ENCODE data around the gene GRIP1.

GRCh38 chr12:66335746-66336145 is 343.1 kb downstream of the GRIP1 start:
- no peak for TF ChIP-seq CTCF (IDR thresholded peaks at IDR 0.05; ENCODE audit: borderline replicate concordance, extremely low read depth, low read length, poor library complexity, severe bottlenecking)
- TF ChIP-seq EZH2 (IDR thresholded peaks at IDR 0.05; ENCODE audit: borderline replicate concordance, low read depth, low read length, severe bottlenecking), result no peak

Data from DND-41 (cell line).